ENCODE data around the gene C6orf47.
A peak's percentile ranks its signal among the peaks of the same experiment; 100 is the strongest.

The C6orf47 gene

DNA sequence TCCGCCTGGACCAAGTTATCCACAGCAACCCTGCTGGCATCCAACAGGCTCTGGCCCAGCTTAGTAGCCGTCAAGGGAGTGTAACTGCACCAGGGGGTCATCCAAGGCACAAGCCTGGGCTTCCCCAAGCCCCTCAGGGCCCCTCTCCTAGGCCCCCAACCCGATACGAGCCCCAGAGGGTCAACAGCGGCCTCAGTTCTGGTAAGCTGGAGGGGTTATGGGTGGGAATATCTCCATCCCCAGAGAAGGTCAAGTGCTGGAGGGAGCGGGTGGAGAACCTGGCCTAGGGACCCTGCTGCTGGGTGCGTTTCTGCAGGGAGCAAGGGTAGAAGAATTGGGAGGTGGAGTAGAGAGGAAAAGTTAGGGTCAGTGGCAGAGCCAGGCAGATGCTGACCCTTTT, 27.1 kb downstream of the C6orf47 start:
- Histone ChIP-seq H4K12ac (ENCODE audit: low read depth, low read length) (no peak overlapping the region), H3K79me2 (ENCODE audit: control insufficient read depth, insufficient read depth, low read length, poor library complexity) (no peaks in the 10 kb centered on the region), H3K18ac (ENCODE audit: low read length) (no peak overlapping the region), H3K27me3 (ENCODE audit: insufficient read depth, low read length) (no peaks in the 10 kb centered on the region), H4K91ac (ENCODE audit: low read depth, low read length) (no peak overlapping the region), H2AK5ac (ENCODE audit: low read length) (no peak overlapping the region), H3K23ac (ENCODE audit: low read length) (no peak overlapping the region), H3K4me2 (ENCODE audit: low read length) (no peak overlapping the region), H3K27ac (ENCODE audit: low read depth, low read length) (no peak overlapping the region), H3K14ac (ENCODE audit: low read length) (no peak overlapping the region), H3K9ac (ENCODE audit: low read length) (no peak overlapping the region), H3K4me1 (ENCODE audit: control insufficient read depth in 1 of 2, insufficient read depth in 2 of 2, low read length in 2 of 2) (no peaks in the 10 kb centered on the region), H2BK12ac (ENCODE audit: low read length) (no peak overlapping the region), H3K4me3 (ENCODE audit: low read depth, low read length) (no peak overlapping the region), H3K4ac (ENCODE audit: low read depth, low read length) (no peak overlapping the region), H3K79me1 (ENCODE audit: low read length) (no peaks in the 10 kb centered on the region), H2AFZ (ENCODE audit: insufficient read depth, low read length, poor library complexity) (no peak overlapping the region), H3K36me3 (ENCODE audit: control insufficient read depth in 1 of 2, insufficient read depth in 2 of 2, low read length in 2 of 2) (peaks cover 86 to 93% of the 10 kb centered on the region in 2 experiments), H4K8ac (ENCODE audit: low read depth, low read length) (no peak overlapping the region), H2BK120ac (ENCODE audit: insufficient read depth, low read length, poor library complexity) (no peak overlapping the region), H3K9me3 (ENCODE audit: insufficient read depth, low read depth, low read length) (no peaks in the 10 kb centered on the region), H2BK5ac (ENCODE audit: low read depth, low read length, poor library complexity) (no peak overlapping the region)
- WGBS (ENCODE audit: extremely low coverage, insufficient coverage, insufficient read length), result no CpG with 5 or more reads among the region's 7 CpGs
- no peak for DNase-seq

DNA sequence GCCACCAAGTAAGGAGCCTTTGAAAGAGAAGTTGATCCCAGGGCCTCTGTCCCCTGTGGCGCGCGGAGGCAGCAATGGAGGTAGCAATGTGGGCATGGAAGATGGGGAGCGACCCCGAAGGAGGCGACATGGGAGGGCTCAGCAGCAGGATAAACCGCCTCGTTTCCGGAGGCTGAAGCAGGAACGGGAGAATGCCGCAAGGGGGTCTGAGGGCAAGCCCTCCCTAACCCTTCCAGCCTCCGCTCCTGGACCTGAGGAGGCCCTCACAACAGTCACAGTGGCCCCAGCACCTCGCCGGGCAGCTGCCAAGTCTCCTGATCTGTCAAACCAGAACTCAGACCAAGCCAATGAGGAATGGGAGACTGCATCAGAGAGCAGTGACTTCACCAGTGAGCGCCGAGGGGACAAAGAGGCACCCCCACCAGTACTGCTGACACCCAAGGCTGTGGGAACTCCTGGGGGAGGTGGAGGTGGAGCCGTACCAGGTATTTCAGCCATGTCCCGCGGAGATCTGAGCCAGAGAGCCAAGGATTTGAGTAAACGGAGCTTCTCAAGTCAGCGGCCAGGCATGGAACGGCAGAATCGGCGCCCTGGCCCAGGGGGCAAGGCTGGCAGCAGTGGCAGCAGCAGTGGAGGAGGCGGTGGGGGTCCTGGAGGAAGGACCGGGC, 28.2 kb downstream of the C6orf47 start:
- Histone ChIP-seq H3K4me2 (ENCODE audit: low read length) (no peak overlapping the region), H4K8ac (ENCODE audit: low read depth, low read length) (no peak overlapping the region), H3K27ac (ENCODE audit: low read depth, low read length) (no peak overlapping the region), H2BK5ac (ENCODE audit: low read depth, low read length, poor library complexity) (no peak overlapping the region), H3K79me2 (ENCODE audit: control insufficient read depth, insufficient read depth, low read length, poor library complexity) (no peaks in the 10 kb centered on the region), H3K18ac (ENCODE audit: low read length) (no peak overlapping the region), H2BK120ac (ENCODE audit: insufficient read depth, low read length, poor library complexity) (no peak overlapping the region), H3K14ac (ENCODE audit: low read length) (no peak overlapping the region), H3K79me1 (ENCODE audit: low read length) (no peaks in the 10 kb centered on the region), H2AFZ (ENCODE audit: insufficient read depth, low read length, poor library complexity) (no peak overlapping the region), H3K36me3 (ENCODE audit: control insufficient read depth in 1 of 2, insufficient read depth in 2 of 2, low read length in 2 of 2) (peaks cover 95 to 98% of the 10 kb centered on the region in 2 experiments), H3K4me1 (ENCODE audit: control insufficient read depth in 1 of 2, insufficient read depth in 2 of 2, low read length in 2 of 2) (no peaks in the 10 kb centered on the region), H3K4ac (ENCODE audit: low read depth, low read length) (no peak overlapping the region), H3K4me3 (ENCODE audit: low read depth, low read length) (no peak overlapping the region), H2BK12ac (ENCODE audit: low read length) (no peak overlapping the region), H4K12ac (ENCODE audit: low read depth, low read length) (peak overlapping the region; percentile 10), H3K23ac (ENCODE audit: low read length) (no peak overlapping the region), H3K9me3 (ENCODE audit: insufficient read depth, low read depth, low read length) (no peaks in the 10 kb centered on the region), H3K9ac (ENCODE audit: low read length) (no peak overlapping the region), H4K91ac (ENCODE audit: low read depth, low read length) (no peak overlapping the region), H2AK5ac (ENCODE audit: low read length) (no peak overlapping the region), H3K27me3 (ENCODE audit: insufficient read depth, low read length) (no peaks in the 10 kb centered on the region)
- DNase-seq, result no peak
- WGBS (ENCODE audit: extremely low coverage, insufficient coverage, insufficient read length), result no CpG with 5 or more reads among the region's 26 CpGs

- Histone ChIP-seq H3K4me3 (ENCODE audit: low read depth, low read length) (no peak overlapping the region), H3K14ac (ENCODE audit: low read length) (no peak overlapping the region), H3K36me3 (ENCODE audit: control insufficient read depth in 1 of 2, insufficient read depth in 2 of 2, low read length in 2 of 2) (peaks cover 93 to 98% of the 10 kb centered on the region in 2 experiments), H3K27me3 (ENCODE audit: insufficient read depth, low read length) (no peaks in the 10 kb centered on the region), H3K79me1 (ENCODE audit: low read length) (no peaks in the 10 kb centered on the region), H3K18ac (ENCODE audit: low read length) (no peak overlapping the region), H3K4ac (ENCODE audit: low read depth, low read length) (no peak overlapping the region), H2BK120ac (ENCODE audit: insufficient read depth, low read length, poor library complexity) (no peak overlapping the region), H3K23ac (ENCODE audit: low read length) (no peak overlapping the region), H2AFZ (ENCODE audit: insufficient read depth, low read length, poor library complexity) (no peak overlapping the region), H2BK5ac (ENCODE audit: low read depth, low read length, poor library complexity) (no peak overlapping the region), H4K91ac (ENCODE audit: low read depth, low read length) (no peak overlapping the region), H4K8ac (ENCODE audit: low read depth, low read length) (no peak overlapping the region), H4K12ac (ENCODE audit: low read depth, low read length) (no peak overlapping the region), H3K4me1 (ENCODE audit: control insufficient read depth in 1 of 2, insufficient read depth in 2 of 2, low read length in 2 of 2) (no peaks in the 10 kb centered on the region), H2BK12ac (ENCODE audit: low read length) (no peak overlapping the region), H3K79me2 (ENCODE audit: control insufficient read depth, insufficient read depth, low read length, poor library complexity) (no peaks in the 10 kb centered on the region), H3K4me2 (ENCODE audit: low read length) (no peak overlapping the region), H3K27ac (ENCODE audit: low read depth, low read length) (no peak overlapping the region), H3K9ac (ENCODE audit: low read length) (no peak overlapping the region), H2AK5ac (ENCODE audit: low read length) (no peak overlapping the region), H3K9me3 (ENCODE audit: insufficient read depth, low read depth, low read length) (no peaks in the 10 kb centered on the region)
- no peak for DNase-seq
- WGBS (ENCODE audit: extremely low coverage, insufficient coverage, insufficient read length), result no CpG with 5 or more reads among the region's 32 CpGs
These were observed 28.8 kb downstream of the C6orf47 start for GRCh38 chr6:31631681-31632278.

DNA sequence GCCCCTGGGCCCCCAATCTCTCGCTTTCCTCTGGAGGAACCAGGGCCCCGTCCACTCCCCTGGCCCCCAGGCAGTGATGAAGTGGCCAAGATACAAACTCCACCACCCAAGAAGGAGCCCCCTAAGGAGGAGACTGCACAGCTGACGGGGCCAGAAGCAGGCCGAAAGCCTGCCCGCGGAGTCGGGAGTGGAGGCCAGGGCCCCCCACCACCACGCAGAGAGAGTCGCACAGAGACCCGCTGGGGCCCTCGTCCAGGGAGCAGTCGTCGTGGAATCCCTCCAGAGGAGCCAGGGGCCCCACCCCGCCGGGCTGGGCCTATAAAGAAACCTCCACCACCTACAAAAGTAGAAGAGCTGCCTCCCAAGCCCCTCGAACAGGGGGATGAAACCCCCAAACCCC, 29.4 kb downstream of the C6orf47 start:
- H3K14ac ChIP-seq (ENCODE audit: low read length), result no peak overlapping the region
- no peak overlapping the region for H2BK120ac ChIP-seq (ENCODE audit: insufficient read depth, low read length, poor library complexity)
- H3K18ac ChIP-seq (ENCODE audit: low read length), result no peak overlapping the region
- H2BK12ac ChIP-seq (ENCODE audit: low read length), result no peak overlapping the region
- H2AFZ ChIP-seq (ENCODE audit: insufficient read depth, low read length, poor library complexity), result no peak overlapping the region
- no peak overlapping the region for H3K4ac ChIP-seq (ENCODE audit: low read depth, low read length)
- H3K23ac ChIP-seq (ENCODE audit: low read length), result no peak overlapping the region
- H3K9ac ChIP-seq (ENCODE audit: low read length), result no peak overlapping the region
- no CpG with 5 or more reads among the region's 16 CpGs for WGBS (ENCODE audit: extremely low coverage, insufficient coverage, insufficient read length)
- no peak overlapping the region for H4K8ac ChIP-seq (ENCODE audit: low read depth, low read length)
- no peak overlapping the region for H3K27ac ChIP-seq (ENCODE audit: low read depth, low read length)
- no peak for DNase-seq
- H4K12ac ChIP-seq (ENCODE audit: low read depth, low read length), result no peak overlapping the region
- H2AK5ac ChIP-seq (ENCODE audit: low read length), result no peak overlapping the region
- H3K4me3 ChIP-seq (ENCODE audit: low read depth, low read length), result no peak overlapping the region
- no peaks in the 10 kb centered on the region for H3K79me1 ChIP-seq (ENCODE audit: low read length)
- H2BK5ac ChIP-seq (ENCODE audit: low read depth, low read length, poor library complexity), result no peak overlapping the region
- no peak overlapping the region for H3K4me2 ChIP-seq (ENCODE audit: low read length)
- no peaks in the 10 kb centered on the region for H3K4me1 ChIP-seq (ENCODE audit: control insufficient read depth in 1 of 2, insufficient read depth in 2 of 2, low read length in 2 of 2)
- no peaks in the 10 kb centered on the region for H3K9me3 ChIP-seq (ENCODE audit: insufficient read depth, low read depth, low read length)
- H3K36me3 ChIP-seq (ENCODE audit: control insufficient read depth in 1 of 2, insufficient read depth in 2 of 2, low read length in 2 of 2), result peaks cover 92 to 98% of the 10 kb centered on the region in 2 experiments
- H4K91ac ChIP-seq (ENCODE audit: low read depth, low read length), result no peak overlapping the region
- no peaks in the 10 kb centered on the region for H3K79me2 ChIP-seq (ENCODE audit: control insufficient read depth, insufficient read depth, low read length, poor library complexity)
- no peaks in the 10 kb centered on the region for H3K27me3 ChIP-seq (ENCODE audit: insufficient read depth, low read length)
